K562 (cell line): ENCODE data around the gene PLEKHH2. TPM values are rescaled to one million over a fixed set of nuclear protein-coding genes. Genes with fewer than 3 reads are reported as not detected.

Source experiments
- BHLHE40 ChIP-seq: IDR thresholded peaks from 2 replicates; pipeline ENCODE4 v1.6.1; 2011; ENCODE audit warnings: low read length, improper control_type of control experiment
- CBFA2T3 ChIP-seq: fragments of 450-650 bp; IDR thresholded peaks from 2 replicates; pipeline ENCODE4 v1.6.1; 2017
- HMGN3 ChIP-seq: IDR thresholded peaks from 2 replicates; pipeline ENCODE4 v1.6.1; 2011; ENCODE audit warnings: borderline replicate concordance, low read depth, mild to moderate bottlenecking, mixed read lengths, low read length; ENCODE audit not compliant: insufficient read length; ENCODE audit errors: extremely low read depth
- KAT2B ChIP-seq: IDR thresholded peaks from one replicate; pipeline ENCODE4 v1.6.1; 2012; ENCODE audit warnings: low read depth, mild to moderate bottlenecking, control low read depth, inconsistent platforms, low read length, moderate library complexity
- SMARCC2 ChIP-seq: fragments of 450-650 bp; IDR thresholded peaks from 2 replicates; pipeline ENCODE4 v1.6.1; 2017; ENCODE audit warnings: antibody characterized with exemption, moderate library complexity, mild to moderate bottlenecking, low read depth
- ZBTB7A ChIP-seq: IDR thresholded peaks from 2 replicates; pipeline ENCODE4 v1.6.1; 2011; ENCODE audit warnings: low read depth, mild to moderate bottlenecking, low read length, moderate library complexity, borderline replicate concordance; ENCODE audit not compliant: control insufficient read depth
- ZFPM2 ChIP-seq: fragments of 250-450 bp; sonication (Bioruptor Pico); IDR thresholded peaks from 2 replicates; pipeline ENCODE4 v1.5.1; 2022; ENCODE audit warnings: mild to moderate bottlenecking
- ZNF384 ChIP-seq: IDR thresholded peaks from 2 replicates; pipeline ENCODE4 v1.6.1; 2012; ENCODE audit warnings: low read depth, low read length, improper control_type of control experiment
- ZNF57 ChIP-seq: fragments of 450-650 bp; formaldehyde crosslinking; IDR thresholded peaks from 2 replicates; pipeline ENCODE4 v1.4.0; 2020; ENCODE audit warnings: mild to moderate bottlenecking, moderate library complexity
- polyA plus RNA-seq, 8 experiments: library from polyadenylated mRNA; depleted of rRNA in 4 of 8; stranded (reverse) in 5 of 8; unstranded in 3 of 8; fragments of >200 nt; fragmentation: Nextera tagmentation in 2 of 8; fragmentation: Illumina TruSeq in 1 of 8; extraction: Ambion mirVana in 2 of 8; extraction: Trizol in 1 of 8; gene quantifications; 2 replicates each; pipeline versions ENCODE4 v1.2.1 to v1.2.3, GENCODE V29; 2011 to 2014; ENCODE audit warnings: inconsistent platforms in 1 of 8, missing spikeins in 1 of 8
- total RNA-seq, 7 experiments: library from RNA; depleted of rRNA in 6 of 7; stranded (reverse); fragments of >200 nt in 6 of 7; fragmentation: Illumina TruSeq in 2 of 7; extraction: Trizol in 2 of 7; gene quantifications; 2 replicates each; pipeline versions ENCODE4 v1.2.1 to v1.2.3, GENCODE V29; 2011 to 2021; ENCODE audit warnings: low replicate concordance in 1 of 7
- TF ChIP-seq, protein P1 (sequence below), 2 experiments: fragments of 450-650 bp; formaldehyde crosslinking in 1 of 2; IDR thresholded peaks; 2 replicates each; pipeline versions ENCODE4 v1.4.0 to v1.6.1; 2014 to 2020; ENCODE audit warnings: mild to moderate bottlenecking in 2 of 2, borderline replicate concordance in 1 of 2, low read depth in 1 of 2
- TF ChIP-seq, protein P2 (sequence below), 2 experiments: fragments of 450-650 bp; IDR thresholded peaks; 2 replicates each; pipeline ENCODE4 v1.6.1; 2016; ENCODE audit warnings: mild to moderate bottlenecking in 2 of 2, borderline replicate concordance in 1 of 2, low read depth in 1 of 2, moderate library complexity in 1 of 2

The PLEKHH2 gene
- total and polyA plus RNA-seq, 9 of the 15 experiments (the other 6 are each of a cell fraction or from before 2014, with no cell fraction given): 0.77 to 13.5 (median 2.7) TPM

DNA sequence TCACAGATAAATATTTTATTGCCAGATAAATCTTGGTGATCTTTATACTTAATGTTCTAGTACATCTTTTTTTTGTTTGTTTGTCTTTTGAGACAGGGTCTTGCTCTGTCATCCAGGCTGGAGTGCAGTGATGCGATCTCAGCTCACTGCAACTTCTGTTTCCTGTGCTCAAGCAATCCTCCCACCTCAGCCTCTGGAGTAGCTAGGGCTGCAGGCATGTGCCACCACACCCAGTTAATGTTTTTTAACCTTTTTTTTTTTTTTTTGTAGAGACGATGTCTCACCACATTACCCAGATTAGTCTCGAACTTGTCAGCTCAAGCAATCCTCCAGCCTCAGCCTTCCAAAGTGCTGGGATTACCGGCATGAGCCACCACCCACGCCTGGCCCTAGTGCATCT lies 48.3 kb downstream of the PLEKHH2 start (continued):
- TF ChIP-seq, protein P1, sequence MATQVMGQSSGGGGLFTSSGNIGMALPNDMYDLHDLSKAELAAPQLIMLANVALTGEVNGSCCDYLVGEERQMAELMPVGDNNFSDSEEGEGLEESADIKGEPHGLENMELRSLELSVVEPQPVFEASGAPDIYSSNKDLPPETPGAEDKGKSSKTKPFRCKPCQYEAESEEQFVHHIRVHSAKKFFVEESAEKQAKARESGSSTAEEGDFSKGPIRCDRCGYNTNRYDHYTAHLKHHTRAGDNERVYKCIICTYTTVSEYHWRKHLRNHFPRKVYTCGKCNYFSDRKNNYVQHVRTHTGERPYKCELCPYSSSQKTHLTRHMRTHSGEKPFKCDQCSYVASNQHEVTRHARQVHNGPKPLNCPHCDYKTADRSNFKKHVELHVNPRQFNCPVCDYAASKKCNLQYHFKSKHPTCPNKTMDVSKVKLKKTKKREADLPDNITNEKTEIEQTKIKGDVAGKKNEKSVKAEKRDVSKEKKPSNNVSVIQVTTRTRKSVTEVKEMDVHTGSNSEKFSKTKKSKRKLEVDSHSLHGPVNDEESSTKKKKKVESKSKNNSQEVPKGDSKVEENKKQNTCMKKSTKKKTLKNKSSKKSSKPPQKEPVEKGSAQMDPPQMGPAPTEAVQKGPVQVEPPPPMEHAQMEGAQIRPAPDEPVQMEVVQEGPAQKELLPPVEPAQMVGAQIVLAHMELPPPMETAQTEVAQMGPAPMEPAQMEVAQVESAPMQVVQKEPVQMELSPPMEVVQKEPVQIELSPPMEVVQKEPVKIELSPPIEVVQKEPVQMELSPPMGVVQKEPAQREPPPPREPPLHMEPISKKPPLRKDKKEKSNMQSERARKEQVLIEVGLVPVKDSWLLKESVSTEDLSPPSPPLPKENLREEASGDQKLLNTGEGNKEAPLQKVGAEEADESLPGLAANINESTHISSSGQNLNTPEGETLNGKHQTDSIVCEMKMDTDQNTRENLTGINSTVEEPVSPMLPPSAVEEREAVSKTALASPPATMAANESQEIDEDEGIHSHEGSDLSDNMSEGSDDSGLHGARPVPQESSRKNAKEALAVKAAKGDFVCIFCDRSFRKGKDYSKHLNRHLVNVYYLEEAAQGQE (IDR thresholded peaks at IDR 0.05; ENCODE audit: borderline replicate concordance): no peak
- TF ChIP-seq, protein P1 (CRISPR knock-in tag; IDR thresholded peaks at IDR 0.05; ENCODE audit: low read depth): no peak
- TF ChIP-seq SMARCC2 (no peak), BHLHE40 (0 out of 2 replicates have a peak, but pooled peaks have one; percentile 9), CBFA2T3 (peak; percentile 25; the same call in 1 of the 2 replicates), ZBTB7A (no peak), ZNF57 (CRISPR knock-in tag) (no peak), ZNF384 (peak; percentile 82), ZFPM2 (no peak), HMGN3 (no peak), KAT2B (no peak)
- TF ChIP-seq, protein P2, sequence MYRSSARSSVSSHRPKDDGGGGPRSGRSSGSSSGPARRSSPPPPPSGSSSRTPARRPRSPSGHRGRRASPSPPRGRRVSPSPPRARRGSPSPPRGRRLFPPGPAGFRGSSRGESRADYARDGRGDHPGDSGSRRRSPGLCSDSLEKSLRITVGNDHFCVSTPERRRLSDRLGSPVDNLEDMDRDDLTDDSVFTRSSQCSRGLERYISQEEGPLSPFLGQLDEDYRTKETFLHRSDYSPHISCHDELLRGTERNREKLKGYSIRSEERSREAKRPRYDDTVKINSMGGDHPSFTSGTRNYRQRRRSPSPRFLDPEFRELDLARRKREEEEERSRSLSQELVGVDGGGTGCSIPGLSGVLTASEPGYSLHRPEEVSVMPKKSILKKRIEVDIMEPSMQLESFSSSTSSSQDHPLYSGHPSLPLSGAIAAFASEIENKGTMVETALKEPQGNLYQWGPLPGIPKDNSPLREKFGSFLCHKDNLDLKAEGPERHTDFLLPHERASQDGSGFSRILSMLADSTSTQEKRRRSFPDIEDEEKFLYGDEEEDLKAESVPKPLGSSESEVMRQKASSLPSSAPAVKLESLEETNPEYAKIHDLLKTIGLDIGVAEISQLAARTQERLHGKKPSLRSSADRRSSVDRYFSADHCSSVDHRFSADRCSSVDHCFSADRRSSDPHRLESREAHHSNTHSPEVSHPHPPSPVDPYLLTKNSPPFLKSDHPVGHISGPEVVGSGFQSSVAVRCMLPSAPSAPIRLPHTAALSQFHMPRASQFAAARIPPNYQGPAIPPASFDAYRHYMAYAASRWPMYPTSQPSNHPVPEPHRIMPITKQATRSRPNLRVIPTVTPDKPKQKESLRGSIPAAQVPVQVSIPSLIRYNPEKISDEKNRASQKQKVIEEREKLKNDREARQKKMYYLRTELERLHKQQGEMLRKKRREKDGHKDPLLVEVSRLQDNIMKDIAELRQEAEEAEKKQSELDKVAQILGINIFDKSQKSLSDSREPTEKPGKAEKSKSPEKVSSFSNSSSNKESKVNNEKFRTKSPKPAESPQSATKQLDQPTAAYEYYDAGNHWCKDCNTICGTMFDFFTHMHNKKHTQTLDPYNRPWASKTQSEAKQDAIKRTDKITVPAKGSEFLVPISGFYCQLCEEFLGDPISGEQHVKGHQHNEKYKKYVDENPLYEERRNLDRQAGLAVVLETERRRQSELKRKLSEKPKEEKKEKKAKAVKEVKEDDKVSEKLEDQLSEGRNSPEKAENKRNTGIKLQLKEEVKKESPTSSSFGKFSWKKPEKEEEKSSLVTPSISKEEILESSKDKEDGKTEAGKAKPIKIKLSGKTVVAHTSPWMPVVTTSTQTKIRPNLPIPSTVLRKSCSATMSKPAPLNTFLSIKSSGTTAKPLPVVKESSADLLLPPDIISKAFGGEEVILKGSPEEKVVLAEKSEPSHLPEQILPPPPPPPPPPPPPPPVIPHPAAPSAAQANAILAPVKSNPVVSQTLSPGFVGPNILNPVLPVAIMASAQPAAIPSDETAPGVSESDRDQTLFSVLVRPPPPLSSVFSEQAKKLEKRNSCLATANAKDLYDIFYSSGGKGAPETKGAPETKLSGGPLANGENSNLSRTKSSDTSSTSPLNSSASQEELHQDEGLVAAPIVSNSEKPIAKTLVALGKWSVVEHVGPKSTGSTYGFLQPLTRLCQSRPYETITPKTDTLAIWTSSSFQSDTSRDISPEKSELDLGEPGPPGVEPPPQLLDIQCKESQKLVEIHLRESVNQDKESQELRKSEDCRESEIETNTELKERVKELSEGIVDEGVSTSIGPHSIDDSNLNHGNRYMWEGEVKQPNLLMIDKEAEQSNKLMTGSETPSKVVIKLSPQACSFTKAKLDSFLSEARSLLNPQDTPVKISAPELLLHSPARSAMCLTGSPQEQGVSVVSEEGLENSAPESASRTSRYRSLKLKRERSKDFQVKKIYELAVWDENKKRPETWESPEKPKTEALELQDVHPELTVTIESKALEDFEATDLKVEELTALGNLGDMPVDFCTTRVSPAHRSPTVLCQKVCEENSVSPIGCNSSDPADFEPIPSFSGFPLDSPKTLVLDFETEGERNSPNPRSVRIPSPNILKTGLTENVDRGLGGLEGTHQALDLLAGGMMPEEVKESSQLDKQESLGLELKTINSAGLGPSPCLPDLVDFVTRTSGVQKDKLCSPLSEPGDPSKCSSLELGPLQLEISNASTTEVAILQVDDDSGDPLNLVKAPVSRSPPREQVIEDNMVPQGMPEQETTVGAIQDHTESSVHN (IDR thresholded peaks at IDR 0.05; ENCODE audit: borderline replicate concordance in 1 of 2, low read depth in 1 of 2): no peak
